LoVo (cell line): ENCODE data around the gene COMT.
A peak's percentile ranks its signal among the peaks of the same experiment; 100 is the strongest.

Experiments
- DNase-seq: peaks from one replicate; pipeline ENCODE4 v3.0.0-alpha.2; 2016; ENCODE audit warnings: low spot score

COMT gene

DNA sequence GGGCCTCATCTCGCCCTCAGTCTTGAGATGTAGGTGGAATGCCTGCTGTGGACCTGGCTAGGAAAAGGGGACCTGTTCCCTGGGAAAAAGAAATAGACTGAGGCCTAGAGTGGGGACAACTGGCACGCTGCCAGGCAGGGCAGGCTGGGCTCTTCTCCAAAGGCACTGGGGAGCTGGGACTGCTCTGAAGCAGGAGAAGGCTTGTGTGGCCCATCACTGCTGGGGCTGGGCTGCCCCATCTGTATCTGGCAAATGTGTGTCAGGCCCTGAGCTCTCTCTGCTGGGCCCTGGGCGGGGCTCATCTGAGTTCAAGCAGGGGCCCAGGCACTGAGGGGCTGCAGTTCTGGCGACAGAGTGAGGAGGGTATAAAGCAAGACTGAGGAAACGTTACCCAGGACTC lies 42.2 kb downstream of the COMT start:
- no peak for DNase-seq

GRCh38 chr22:19984201-19984753 lies 42.7 kb downstream of the COMT start:
- peak; percentile 53 for DNase-seq

GRCh38 chr22:19984851-19985811 lies 43.6 kb downstream of the COMT start:
- DNase-seq = no peak

GRCh38 chr22:19986011-19986409 lies 44.4 kb downstream of the COMT start:
- DNase-seq = no peak

DNA sequence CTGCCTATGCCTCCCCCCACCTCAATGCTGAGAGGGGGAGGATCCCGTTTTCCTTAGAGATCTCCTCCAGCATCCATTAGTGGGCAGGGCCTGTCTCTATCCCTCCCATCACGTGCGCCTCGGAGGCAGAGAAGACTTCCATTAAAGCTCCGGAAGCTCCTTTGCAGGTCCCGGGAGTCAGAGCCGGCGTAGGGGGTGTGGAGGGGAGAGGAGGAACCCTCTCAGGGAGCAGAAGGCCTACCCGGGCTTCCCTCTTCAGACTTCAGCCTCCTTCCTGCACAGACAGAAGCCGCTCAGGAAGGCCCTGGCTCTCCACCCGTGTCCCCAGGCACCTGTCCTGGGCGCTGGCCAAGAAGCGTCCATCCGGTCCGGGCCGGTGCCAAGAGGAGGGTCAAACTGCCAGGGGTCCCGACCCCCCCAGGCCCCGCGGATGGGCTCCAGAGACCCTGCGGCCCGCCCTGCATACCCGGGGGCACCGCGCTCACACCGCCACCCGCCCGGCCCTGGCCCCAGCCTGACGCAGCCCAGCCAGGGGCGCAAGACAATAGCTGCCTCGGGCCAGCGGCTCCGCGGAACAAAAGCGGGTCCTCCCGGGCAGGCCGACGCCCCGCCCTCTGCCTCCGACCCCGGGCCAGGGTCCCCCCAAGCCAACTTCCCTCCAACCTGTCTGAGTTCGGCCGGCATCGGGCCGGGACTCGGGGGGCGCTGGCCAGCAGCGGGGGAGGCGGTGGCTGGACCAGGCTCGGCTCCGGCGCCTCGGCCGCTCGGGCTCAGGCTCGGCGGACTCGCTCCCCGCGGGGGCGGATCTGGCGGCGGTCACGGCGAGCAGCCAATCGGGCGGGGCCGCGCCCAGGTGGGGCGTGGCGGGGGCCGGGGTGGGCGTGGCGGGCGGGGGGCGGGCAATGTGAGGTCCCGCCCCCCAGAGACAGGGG lies 45.1 kb downstream of the COMT start:
- DNase-seq = peak; percentile 69

- no peak for DNase-seq
Measured at GRCh38 chr22:19987394-19988306, 46.1 kb downstream of the COMT start.

GRCh38 chr22:19988331-19988808 lies 46.8 kb downstream of the COMT start:
- DNase-seq = no peak

DNA sequence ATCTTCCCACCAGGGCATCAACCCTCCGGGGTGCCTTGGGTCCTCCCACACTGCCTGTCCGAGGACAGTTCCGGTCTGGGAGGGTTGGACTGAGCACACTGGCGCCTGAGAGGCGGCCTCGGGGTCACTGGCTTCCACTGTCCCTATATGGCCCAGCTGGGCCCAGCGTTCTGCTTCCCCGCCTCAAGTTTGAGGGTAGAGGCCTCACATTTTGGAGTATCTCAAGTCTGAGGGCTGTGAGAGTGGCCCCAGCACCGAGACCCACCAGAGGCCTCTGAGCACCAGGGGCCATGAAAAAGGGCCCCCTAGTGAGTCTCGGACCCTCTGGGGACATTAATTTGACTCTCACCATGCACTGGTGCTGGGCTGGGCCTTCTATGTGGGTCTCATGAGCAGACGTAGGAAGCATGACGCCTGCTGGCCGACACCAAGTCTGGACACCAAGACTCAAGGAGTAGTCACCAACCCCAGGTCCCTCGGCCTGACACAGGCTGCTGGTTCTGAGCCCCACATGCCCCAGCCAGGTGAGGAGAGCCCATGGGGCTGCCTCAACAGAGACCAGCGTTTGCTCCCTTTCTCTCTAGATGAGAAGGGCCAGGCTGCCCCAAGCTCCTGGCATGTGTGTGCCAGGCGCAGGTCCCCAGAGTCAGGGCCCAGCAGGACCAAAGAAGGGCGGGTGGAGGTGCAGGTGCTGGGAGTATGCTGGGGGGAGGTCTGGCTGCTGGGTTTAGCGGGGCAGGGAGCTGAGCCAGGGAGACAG lies 47.6 kb downstream of the COMT start:
- no peak for DNase-seq

DNA sequence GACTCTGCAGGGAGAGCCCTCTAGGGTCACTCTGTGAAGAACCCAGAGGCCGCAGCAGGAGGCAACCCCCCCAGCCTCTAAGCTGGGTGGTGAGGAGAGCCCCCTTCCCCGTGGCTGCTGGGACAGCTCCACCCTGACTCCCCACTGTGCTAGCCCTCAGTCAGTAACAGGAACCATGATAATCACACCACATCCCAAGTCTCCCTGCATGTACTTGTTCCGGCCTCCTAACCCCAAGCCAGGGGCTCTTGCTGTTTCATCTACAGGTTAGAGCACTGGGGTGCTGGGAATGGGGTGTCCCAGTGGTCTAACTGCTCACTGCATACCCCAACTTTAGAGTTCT lies 48.1 kb downstream of the COMT start:
- DNase-seq = no peak

DNA sequence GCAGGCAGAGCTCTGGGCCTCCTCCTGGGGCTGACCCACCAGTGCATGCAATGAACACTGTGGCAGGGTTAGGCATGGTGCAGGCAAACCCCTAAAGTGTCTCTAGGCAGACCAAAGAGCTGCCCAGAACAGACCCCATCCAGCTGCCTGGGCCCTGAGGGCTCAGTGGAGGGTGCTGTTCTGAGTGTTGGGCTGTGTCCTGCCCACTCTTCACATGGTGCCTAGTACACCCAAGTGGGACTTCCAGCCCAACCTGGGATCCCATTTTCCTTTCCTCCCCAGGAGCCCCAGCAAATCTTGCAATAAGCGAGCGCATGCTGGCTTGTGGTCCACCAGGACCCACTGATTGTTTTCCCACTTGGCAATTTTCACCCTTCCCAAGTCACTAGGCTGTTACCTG lies 48.6 kb downstream of the COMT start:
- DNase-seq = no peak

DNA sequence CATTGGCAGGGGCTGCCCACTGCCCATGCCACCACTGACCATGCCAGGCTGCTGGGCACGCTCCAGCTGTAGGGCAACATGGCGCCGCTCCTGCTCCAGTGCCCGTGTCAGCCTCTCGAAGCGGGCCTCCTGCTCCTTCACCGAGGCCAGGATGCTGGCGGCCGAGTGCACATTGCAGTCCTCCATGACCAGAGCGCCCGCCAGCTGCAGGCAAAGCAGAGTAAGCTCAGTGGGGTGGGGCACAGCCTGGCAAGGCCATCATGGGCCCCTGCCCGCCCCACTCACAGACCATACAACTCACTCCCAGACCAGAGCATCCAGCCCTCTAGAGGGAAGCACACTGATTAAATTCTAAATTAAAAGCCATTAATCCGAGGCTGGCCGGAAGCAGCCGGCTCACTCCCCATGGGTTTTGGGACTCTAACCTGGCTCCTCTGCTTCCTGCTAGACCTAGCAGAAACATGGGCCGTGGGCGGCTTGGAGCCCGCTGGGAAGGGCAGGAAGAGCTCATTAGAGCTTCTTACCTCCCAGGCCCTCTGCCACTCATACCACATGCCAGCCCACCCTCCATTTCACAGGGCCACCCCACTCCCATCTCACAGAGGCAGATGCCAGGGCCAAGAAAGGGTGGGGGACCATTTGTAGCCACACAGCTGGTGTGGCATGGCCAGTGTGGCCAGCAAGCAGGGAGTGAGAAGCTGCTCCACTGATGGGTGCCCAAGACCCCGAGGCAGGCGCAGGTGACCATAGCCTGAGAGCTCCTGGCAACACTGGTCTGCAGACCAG lies 49.2 kb downstream of the COMT start:
- DNase-seq = no peak

- DNase-seq = no peak
Measured at GRCh38 chr22:19991395-19991644, 49.7 kb downstream of the COMT start.

DNA sequence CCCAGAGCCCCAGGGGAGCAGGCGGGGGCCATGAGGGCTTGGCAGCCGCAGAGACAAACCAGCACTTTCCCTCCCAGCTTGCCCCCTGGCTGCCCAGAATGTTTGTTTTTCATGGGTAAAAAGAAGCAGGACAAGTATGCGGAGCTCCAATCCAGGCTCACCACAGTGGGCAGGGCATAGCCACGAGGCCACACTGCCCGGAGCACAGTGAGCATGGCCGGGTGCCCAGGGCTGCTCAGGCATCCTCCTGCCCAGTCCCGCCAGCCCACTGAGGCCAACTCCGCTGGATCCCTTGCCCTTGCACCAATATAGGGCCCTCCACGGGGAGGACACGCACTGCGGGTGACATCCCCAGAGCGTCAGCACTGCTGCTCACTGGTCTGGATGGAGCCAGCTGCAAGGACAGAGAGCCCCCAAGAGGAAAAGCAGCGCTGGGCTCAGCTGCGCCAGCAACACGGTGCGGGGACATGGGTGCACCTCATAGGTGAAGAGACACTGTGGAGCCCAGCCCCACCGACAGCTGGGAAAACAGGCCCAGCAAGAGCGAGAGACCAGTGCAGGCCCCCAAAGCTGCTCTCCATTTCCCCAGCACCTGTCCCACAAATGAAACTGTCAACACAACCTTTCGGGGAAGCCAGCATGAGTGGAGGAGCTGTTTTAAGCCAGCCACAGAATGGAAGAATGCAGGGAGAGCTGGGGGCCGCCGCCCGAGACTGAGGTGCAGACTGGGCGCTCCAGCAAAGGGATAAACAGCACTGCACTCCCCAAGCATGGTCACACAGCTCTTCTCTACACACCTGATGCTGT lies 50.3 kb downstream of the COMT start:
- DNase-seq = no peak

DNA sequence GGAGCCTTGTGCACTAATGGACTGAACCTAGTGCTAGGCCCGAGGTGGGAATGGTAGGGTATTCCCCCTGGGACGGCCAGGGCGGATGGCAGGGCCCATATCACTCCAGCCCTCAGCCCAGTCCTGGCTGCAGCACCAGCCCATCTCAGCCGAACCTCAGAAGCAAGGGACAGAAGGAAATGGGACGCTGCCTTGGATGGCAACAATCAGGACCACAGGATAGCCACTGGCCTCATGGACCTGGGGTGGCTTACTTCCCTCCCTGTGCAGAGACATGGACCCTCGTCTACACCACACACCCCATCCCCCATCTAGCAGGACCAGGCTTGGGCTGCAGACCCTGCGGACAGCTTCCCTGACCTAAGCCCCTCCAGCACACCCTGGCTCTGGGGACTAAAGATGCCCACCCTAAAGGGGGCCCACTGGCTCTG lies 50.9 kb downstream of the COMT start:
- no peak for DNase-seq

DNA sequence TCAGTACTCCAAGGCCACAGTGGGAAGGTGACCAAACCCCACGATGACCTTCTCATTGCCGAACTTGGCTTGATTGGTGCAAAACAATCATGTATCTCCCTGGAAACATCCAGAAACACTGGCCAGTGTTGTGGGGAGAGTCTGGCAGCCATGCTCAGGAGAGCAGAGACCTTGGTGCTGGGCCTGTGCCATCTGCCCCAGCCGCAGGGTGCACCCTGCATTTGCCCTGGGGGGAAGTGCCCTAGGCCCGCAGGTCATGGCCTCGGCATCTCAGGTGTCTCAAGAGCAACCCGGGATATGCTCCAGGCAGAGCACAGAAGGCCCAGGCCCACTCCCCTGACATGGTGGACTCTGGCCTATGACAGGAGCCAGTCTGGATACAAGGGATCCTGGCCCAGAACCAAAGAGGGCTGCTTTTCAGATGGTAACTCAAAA lies 51.4 kb downstream of the COMT start:
- no peak for DNase-seq

GRCh38 chr22:19993926-19994325 lies 52.4 kb downstream of the COMT start:
- no peak for DNase-seq

DNA sequence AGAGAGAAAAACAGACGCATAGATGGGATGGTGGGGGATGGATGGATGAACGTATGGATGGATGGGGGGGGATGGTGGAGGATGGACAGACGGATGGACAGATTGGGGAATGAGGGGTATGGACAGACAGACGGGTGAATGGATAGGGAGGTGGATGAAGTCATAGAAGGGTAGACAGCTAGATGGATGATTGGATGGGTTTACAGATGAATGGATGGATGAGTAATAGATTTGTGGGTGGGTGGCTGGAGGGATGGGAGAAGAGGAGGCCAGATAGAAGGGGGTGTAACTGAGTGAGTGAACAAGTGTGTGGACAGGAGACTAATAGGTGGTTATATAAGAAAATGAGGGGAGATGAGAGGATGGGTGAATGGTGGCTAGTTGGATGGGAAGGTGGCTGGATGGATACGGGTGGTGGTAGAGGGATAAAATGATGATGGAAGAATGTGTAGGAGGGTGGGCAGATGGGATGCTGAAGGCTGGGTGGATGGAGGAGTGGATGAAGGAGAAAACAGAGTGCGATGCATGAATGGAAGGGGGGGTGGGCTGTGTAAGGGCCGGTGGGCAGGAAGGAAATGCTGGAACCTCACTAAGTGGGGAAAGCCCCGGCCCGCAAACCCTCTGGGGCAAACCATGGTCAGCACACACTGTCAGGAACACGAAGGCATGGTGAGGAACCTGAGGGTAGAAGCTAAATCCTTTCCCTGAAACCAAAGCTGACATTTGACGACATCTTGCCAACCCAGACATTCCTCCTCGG lies 53.5 kb downstream of the COMT start:
- no peak for DNase-seq

GRCh38 chr22:19995611-19996339 lies 54.2 kb downstream of the COMT start:
- DNase-seq = no peak
